ENCODE measurements around the gene ADISSP. TPM values are rescaled to one million over a fixed set of nuclear protein-coding genes. Genes with fewer than 3 reads are reported as not detected.

ADISSP gene
- polyA plus RNA-seq, 2 donors, result 18.0 to 33.2 TPM

DNA sequence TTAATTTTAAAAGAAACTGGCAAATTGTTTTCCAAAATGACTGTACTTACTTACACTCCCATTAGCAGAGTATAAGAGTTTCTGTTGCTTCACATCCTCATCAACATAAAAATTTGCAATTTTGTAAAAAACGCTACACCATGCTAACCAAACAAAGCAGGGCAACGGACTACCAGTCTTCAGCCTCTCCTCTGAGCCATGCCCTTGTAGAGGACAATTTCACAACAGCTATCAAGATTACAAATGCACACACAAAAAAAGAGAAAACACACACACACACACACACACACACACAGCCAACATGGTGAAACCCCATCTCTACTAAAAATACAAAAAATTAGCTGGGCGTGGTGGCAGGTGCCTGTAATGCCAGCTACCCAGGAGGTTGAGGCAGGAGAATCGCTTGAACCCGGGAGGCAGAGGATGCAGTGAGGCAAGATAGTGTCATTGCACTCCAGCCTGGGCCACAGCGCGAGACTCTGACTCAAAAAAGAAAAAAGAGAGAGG, 4.1 kb upstream of the ADISSP start:
- Histone ChIP-seq H3K36me3 (ENCODE audit: control insufficient read depth in 2 of 2, insufficient read depth in 2 of 2, low read length in 1 of 2) (no peaks in the 10 kb centered on the region), H3K27me3 (ENCODE audit: control insufficient read depth in 1 of 2, insufficient read depth in 2 of 2, low read length in 2 of 2) (no peaks in the 10 kb centered on the region), H3K9me3 (ENCODE audit: control insufficient read depth in 2 of 2, insufficient read depth in 1 of 2, low read depth in 1 of 2, low read length in 1 of 2) (peaks cover 0 to 2% of the 10 kb centered on the region in 2 donors), H3K4me3 (ENCODE audit: low read depth in 1 of 2, low read length in 2 of 2) (no peak overlapping the region), H3K4me1 (ENCODE audit: control insufficient read depth in 2 of 2, insufficient read depth in 2 of 2, low read length in 1 of 2) (peaks cover 3 to 8% of the 10 kb centered on the region in 2 donors), H3K27ac (ENCODE audit: low read depth in 2 of 2, low read length in 1 of 2) (no peak overlapping the region)
- 84 to 86% methylated on average over 7 of the region's 7 CpGs for WGBS, 2 donors

DNA sequence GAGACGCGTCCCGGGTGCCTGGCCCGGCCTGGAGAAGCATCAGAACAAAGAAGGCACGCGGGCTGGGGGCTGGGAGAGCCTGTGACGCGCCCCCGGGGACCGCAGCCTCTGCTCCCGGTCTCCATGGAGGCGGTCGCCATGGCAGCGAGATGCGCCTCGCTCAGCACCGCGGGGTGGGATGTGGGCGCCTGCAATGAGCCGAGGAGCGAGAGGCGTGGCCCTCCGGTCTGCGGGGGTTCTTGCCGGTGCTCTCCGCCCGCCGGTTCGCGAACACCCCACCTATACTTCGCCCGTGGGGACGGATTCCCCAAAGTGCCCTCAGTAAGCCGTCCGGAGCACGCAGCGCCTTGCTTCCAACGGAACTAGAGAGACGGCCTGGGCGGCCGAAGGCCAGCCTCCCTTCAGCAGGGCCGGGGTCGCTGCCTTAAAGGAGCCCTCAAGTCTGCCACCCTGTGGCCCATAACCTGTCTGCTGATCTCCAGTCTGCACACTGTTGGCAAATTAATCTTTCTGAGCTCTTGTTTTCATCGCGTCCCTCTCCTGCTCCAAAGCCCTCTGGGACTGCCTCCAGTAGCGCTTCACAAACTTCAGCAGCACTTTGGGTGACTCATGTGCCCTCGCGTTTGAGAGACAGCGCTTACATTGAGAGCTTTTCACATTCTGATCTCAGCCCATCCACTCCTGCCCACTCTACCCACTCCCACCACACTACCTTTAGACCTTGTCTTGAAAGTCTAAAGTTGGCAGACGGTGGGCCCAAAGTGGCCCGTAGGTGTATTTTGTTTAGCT, 983 bp upstream of the ADISSP start:
- Histone ChIP-seq H3K36me3 (ENCODE audit: control insufficient read depth in 2 of 2, insufficient read depth in 2 of 2, low read length in 1 of 2) (no peaks in the 10 kb centered on the region), H3K27ac (ENCODE audit: low read depth in 2 of 2, low read length in 1 of 2) (peak overlapping the region; percentile 83 to 94), H3K9me3 (ENCODE audit: control insufficient read depth in 2 of 2, insufficient read depth in 1 of 2, low read depth in 1 of 2, low read length in 1 of 2) (peaks cover 0 to 2% of the 10 kb centered on the region in 2 donors), H3K4me1 (ENCODE audit: control insufficient read depth in 2 of 2, insufficient read depth in 2 of 2, low read length in 1 of 2) (peaks cover 6 to 12% of the 10 kb centered on the region in 2 donors), H3K27me3 (ENCODE audit: control insufficient read depth in 1 of 2, insufficient read depth in 2 of 2, low read length in 2 of 2) (no peaks in the 10 kb centered on the region), H3K4me3 (ENCODE audit: low read depth in 1 of 2, low read length in 2 of 2) (peak overlapping the region; percentile 61 to 70)
- 1% methylated on average over 51 of the region's 51 CpGs for WGBS, 2 donors

DNA sequence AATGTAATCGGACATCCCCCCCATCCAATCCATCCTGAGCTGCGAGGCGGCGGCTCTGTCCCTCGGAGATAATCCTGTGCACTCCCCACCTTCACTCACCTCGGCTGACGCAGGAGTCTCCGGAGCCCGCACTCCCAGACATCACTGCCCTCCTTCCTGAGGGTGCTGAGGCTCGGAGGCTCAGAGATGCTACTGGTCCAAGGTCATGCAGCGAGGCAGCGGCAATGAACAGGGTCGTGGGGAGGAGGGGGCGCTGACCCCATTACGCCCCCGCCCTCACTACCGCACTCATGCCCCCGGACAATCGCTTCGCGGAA, 485 bp downstream of the ADISSP start:
- H3K27me3 ChIP-seq (ENCODE audit: control insufficient read depth in 1 of 2, insufficient read depth in 2 of 2, low read length in 2 of 2), result no peaks in the 10 kb centered on the region
- peaks cover 0 to 2% of the 10 kb centered on the region in 2 donors for H3K9me3 ChIP-seq (ENCODE audit: control insufficient read depth in 2 of 2, insufficient read depth in 1 of 2, low read depth in 1 of 2, low read length in 1 of 2)
- peak overlapping the region; percentile 21 to 26 for H3K27ac ChIP-seq (ENCODE audit: low read depth in 2 of 2, low read length in 1 of 2)
- WGBS, 2 donors, result 2% methylated on average over 21 of the region's 21 CpGs
- peaks cover 6 to 12% of the 10 kb centered on the region in 2 donors for H3K4me1 ChIP-seq (ENCODE audit: control insufficient read depth in 2 of 2, insufficient read depth in 2 of 2, low read length in 1 of 2)
- peak overlapping the region; percentile 61 to 70 for H3K4me3 ChIP-seq (ENCODE audit: low read depth in 1 of 2, low read length in 2 of 2)
- no peaks in the 10 kb centered on the region for H3K36me3 ChIP-seq (ENCODE audit: control insufficient read depth in 2 of 2, insufficient read depth in 2 of 2, low read length in 1 of 2)

DNA sequence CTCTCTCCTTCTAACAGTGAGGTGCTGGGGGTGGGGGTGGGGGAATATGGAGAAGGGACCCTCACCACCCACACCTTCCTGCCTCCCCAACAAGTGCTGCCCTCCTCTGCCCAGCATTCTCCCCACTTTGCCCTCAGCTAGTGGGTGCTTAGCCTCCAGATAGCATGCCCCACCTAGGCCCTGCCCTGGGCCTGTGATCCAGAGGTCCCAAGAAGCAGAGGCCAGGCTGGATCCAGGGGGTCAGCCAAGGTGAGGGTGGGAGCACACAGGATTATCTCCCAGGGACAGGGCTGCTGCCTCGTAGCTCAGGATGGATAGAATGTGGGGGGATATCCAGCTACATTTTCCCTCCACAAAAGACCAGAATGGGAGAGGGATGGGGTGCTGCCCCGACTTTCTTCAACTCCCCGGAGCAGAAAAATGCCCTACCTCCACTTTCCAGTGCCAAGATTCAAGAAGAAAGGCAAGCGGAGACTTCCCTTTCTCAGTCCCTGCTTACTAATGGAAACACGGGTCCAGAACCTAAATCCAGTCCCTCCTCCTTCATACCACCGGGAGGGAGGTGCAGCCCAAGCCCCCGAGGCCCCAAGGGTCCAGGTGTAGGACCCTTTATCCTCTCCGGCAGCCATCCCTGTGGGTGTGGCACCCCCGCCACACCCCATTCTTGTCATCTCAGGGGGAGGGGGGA, 987 bp downstream of the ADISSP start:
- Histone ChIP-seq H3K9me3 (ENCODE audit: control insufficient read depth in 2 of 2, insufficient read depth in 1 of 2, low read depth in 1 of 2, low read length in 1 of 2) (peaks cover 0 to 2% of the 10 kb centered on the region in 2 donors), H3K27me3 (ENCODE audit: control insufficient read depth in 1 of 2, insufficient read depth in 2 of 2, low read length in 2 of 2) (no peaks in the 10 kb centered on the region), H3K4me1 (ENCODE audit: control insufficient read depth in 2 of 2, insufficient read depth in 2 of 2, low read length in 1 of 2) (peaks cover 6 to 12% of the 10 kb centered on the region in 2 donors), H3K27ac (ENCODE audit: low read depth in 2 of 2, low read length in 1 of 2) (peak overlapping the region in 1 of 2 donors; percentile 0), H3K4me3 (ENCODE audit: low read depth in 1 of 2, low read length in 2 of 2) (peak overlapping the region; percentile 61 to 70), H3K36me3 (ENCODE audit: control insufficient read depth in 2 of 2, insufficient read depth in 2 of 2, low read length in 1 of 2) (peaks cover 0 to under 1% of the 10 kb centered on the region in 2 donors)
- 22 to 28% methylated on average over 9 of the region's 9 CpGs for WGBS, 2 donors

DNA sequence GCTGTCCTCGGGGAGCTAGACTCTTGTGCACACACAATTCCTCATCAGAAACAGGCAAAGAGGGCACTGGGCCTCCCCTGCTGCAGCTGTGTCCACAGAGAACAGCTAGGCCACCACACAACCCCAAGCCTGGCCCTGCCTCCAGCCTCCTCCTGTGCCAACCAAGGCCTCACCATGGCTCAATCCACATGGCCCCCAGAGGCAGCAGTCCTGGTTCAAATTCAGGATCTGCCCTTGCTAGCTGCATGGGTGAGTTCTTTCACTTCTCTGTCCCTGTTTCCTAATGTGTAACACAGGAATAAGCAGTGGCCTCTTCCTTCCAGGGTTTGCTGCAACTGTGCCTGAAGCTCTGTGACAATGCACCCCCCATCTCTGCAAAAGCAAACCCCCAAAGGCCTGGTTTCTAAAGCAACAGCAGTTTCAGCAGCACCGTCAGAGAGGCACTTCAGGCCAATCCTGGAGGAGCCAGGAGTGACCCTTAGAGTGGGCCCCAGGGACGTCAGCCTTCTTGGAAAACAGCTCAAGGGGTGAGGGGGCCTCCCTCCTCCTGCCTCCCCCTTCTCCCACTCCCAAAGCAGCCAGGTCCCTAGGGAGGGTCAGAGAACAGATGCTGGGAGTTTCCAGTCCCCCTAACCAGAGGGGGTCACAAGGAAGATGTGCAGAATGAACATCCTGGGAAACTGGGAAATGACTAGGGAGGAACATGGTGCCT, 2.2 kb downstream of the ADISSP start:
- Histone ChIP-seq H3K27me3 (ENCODE audit: control insufficient read depth in 1 of 2, insufficient read depth in 2 of 2, low read length in 2 of 2) (no peaks in the 10 kb centered on the region), H3K36me3 (ENCODE audit: control insufficient read depth in 2 of 2, insufficient read depth in 2 of 2, low read length in 1 of 2) (peaks cover 0 to 3% of the 10 kb centered on the region in 2 donors), H3K27ac (ENCODE audit: low read depth in 2 of 2, low read length in 1 of 2) (peak overlapping the region in 1 of 2 donors; percentile 2), H3K9me3 (ENCODE audit: control insufficient read depth in 2 of 2, insufficient read depth in 1 of 2, low read depth in 1 of 2, low read length in 1 of 2) (peaks cover 0 to 2% of the 10 kb centered on the region in 2 donors), H3K4me3 (ENCODE audit: low read depth in 1 of 2, low read length in 2 of 2) (no peak overlapping the region), H3K4me1 (ENCODE audit: control insufficient read depth in 2 of 2, insufficient read depth in 2 of 2, low read length in 1 of 2) (peaks cover 6 to 12% of the 10 kb centered on the region in 2 donors)
- WGBS, 2 donors, result 79 to 80% methylated on average over 3 of the region's 3 CpGs

DNA sequence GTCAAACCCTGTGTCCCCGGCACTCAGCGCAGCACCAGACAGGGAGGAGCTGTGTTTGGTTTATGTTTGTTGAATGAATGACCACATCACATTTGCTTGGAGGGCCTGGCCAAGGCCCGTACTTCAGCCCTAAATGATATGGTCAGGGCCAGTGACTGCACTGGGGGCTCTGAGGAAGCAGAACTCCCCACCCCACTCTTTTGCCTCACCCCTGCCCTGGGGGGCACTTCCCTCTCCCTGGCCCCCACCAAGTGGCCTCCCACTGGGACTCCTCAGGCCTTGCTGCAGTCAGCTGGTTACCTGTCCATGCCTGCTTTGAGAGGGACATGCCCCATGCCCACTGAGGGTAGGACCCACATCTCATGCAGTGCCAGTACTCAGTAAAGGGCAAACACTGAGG, 2.9 kb downstream of the ADISSP start:
- Histone ChIP-seq H3K9me3 (ENCODE audit: control insufficient read depth in 2 of 2, insufficient read depth in 1 of 2, low read depth in 1 of 2, low read length in 1 of 2) (peaks cover 0 to 2% of the 10 kb centered on the region in 2 donors), H3K4me1 (ENCODE audit: control insufficient read depth in 2 of 2, insufficient read depth in 2 of 2, low read length in 1 of 2) (peaks cover 6 to 12% of the 10 kb centered on the region in 2 donors), H3K27me3 (ENCODE audit: control insufficient read depth in 1 of 2, insufficient read depth in 2 of 2, low read length in 2 of 2) (no peaks in the 10 kb centered on the region), H3K27ac (ENCODE audit: low read depth in 2 of 2, low read length in 1 of 2) (peak overlapping the region in 1 of 2 donors; percentile 1), H3K4me3 (ENCODE audit: low read depth in 1 of 2, low read length in 2 of 2) (no peak overlapping the region), H3K36me3 (ENCODE audit: control insufficient read depth in 2 of 2, insufficient read depth in 2 of 2, low read length in 1 of 2) (peaks cover 0 to 6% of the 10 kb centered on the region in 2 donors)
- 80 to 88% methylated on average over 3 of the region's 3 CpGs for WGBS, 2 donors

DNA sequence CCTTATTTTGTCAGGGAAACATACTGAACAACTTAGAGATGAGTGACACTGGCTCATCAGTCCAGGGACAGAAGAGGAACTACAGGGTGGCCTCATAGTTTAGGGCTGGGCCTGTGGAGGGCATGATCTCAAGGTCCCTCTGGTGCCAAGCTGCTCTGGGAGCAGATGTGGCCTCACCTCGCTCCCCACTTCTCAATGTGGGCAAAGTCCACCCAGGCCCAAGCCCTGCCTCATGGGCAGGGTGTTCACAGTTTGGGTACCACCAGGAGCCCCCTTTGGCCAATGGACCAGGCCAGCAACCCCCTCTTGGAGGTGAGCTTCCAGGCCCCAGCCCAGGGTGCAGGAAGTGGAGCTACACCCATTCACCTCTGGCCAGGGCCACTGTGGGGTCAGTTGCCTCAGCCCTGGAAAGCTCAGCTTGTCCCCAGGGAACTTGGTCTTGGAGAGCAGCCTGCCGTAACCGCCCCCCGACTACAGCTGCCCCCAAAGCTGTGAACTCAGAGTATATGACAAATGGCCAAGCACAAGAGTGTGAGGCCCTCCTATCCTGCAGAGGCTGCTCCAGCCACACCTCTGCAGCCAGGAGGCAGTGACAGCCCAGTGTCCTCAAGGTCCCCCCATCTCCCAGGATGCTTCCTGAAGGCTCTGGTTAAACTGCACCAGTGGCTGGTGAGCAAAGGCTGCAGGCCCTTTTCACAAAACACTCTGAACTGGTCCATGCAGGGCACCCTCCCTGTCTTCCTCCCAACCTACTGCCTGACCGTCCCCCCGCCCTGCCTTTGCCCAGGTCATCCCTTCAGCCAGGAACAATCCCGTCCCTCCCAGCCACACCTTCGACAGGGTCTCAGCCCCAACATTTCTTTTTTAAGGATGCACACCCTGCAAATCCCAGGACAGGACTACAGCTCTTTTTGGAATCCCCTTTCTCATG, 3.6 kb downstream of the ADISSP start:
- peaks cover 6 to 12% of the 10 kb centered on the region in 2 donors for H3K4me1 ChIP-seq (ENCODE audit: control insufficient read depth in 2 of 2, insufficient read depth in 2 of 2, low read length in 1 of 2)
- H3K4me3 ChIP-seq (ENCODE audit: low read depth in 1 of 2, low read length in 2 of 2), result no peak overlapping the region
- 89% methylated on average over 8 of the region's 8 CpGs for WGBS, 2 donors
- peaks cover 0 to 2% of the 10 kb centered on the region in 2 donors for H3K9me3 ChIP-seq (ENCODE audit: control insufficient read depth in 2 of 2, insufficient read depth in 1 of 2, low read depth in 1 of 2, low read length in 1 of 2)
- H3K36me3 ChIP-seq (ENCODE audit: control insufficient read depth in 2 of 2, insufficient read depth in 2 of 2, low read length in 1 of 2), result peaks cover 0 to 6% of the 10 kb centered on the region in 2 donors
- peak overlapping the region in 1 of 2 donors; percentile 11 for H3K27ac ChIP-seq (ENCODE audit: low read depth in 2 of 2, low read length in 1 of 2)
- H3K27me3 ChIP-seq (ENCODE audit: control insufficient read depth in 1 of 2, insufficient read depth in 2 of 2, low read length in 2 of 2), result no peaks in the 10 kb centered on the region

DNA sequence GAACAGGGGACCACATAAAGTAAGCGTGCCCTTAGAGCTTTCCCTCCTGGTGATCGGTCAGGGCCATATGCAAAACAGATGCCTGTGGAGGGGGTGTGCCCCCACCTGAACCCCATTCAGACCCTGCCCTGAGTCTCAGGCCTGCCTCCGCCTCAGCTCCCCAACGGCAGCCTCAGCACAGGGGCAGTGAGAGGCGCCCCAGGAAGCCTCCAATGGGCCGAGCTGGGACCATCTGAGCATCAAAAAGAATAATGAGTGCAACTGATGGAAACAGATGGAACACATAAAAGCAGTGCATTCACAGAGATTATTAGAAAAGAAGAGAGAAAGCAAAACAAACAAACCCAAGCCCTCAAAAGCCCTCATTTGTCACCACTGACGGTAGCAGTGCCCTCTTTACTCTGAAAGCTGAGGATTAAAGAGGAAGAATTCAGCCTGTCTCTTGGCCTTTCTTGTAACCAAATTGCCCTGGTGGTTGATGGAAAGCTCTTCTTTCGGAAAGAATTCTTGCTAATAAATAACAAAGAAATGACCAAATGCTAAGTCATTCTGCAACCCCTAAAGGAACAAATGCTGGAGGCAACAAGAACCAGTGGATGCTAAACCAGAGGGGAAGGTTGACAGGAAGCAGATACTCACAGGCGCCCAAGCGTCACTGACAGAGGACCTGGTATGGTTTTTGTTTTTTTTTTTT, 6.8 kb downstream of the ADISSP start:
- Histone ChIP-seq H3K27me3 (ENCODE audit: control insufficient read depth in 1 of 2, insufficient read depth in 2 of 2, low read length in 2 of 2) (no peaks in the 10 kb centered on the region), H3K9me3 (ENCODE audit: control insufficient read depth in 2 of 2, insufficient read depth in 1 of 2, low read depth in 1 of 2, low read length in 1 of 2) (no peaks in the 10 kb centered on the region), H3K4me3 (ENCODE audit: low read depth in 1 of 2, low read length in 2 of 2) (no peak overlapping the region), H3K27ac (ENCODE audit: low read depth in 2 of 2, low read length in 1 of 2) (no peak overlapping the region), H3K36me3 (ENCODE audit: control insufficient read depth in 2 of 2, insufficient read depth in 2 of 2, low read length in 1 of 2) (peaks cover 0 to 10% of the 10 kb centered on the region in 2 donors), H3K4me1 (ENCODE audit: control insufficient read depth in 2 of 2, insufficient read depth in 2 of 2, low read length in 1 of 2) (peaks cover 0 to 3% of the 10 kb centered on the region in 2 donors)
- 68 to 74% methylated on average over 10 of the region's 10 CpGs for WGBS, 2 donors

Measured in esophagus (tissue), 2 donors.